KBM-7 (cell line): ENCODE results near the gene ALDH1A3.

Source experiments
- DNase-seq: peaks from one replicate; pipeline ENCODE4 v3.0.0-alpha.2; 2015
- in situ Hi-C: fragments of 300-500 bp; cut with MboI; formaldehyde crosslinking; loops from 2 replicates; pipeline ENCODE4 v1.14.3; 2020; ENCODE audit warnings: low sequenced_read_pairs, low pct_unique_long_range_greater_than_20kb, mixed read lengths

ALDH1A3 gene

DNA sequence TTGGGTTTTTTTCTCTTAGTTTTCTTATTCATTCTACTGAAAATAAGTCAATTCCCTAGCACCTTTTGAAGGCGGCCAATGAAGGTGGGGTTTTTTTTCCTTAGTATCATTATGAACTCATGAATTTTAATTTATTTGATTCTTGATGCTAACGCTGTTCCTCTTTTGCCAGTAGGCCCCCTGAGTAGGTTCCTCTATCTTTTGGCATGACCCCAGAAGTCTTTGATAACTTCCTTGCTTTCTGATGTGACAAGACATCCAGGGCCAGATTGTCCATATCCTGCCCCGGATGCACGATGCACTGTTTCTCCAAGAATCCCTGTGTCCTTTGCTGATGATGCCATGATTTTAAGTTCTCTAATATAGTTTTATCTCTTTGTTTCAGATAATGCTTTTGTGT, 60.2 kb downstream of the ALDH1A3 start:
- in situ Hi-C loops, result no loop called here
- DNase-seq, result peak; percentile 77

DNA sequence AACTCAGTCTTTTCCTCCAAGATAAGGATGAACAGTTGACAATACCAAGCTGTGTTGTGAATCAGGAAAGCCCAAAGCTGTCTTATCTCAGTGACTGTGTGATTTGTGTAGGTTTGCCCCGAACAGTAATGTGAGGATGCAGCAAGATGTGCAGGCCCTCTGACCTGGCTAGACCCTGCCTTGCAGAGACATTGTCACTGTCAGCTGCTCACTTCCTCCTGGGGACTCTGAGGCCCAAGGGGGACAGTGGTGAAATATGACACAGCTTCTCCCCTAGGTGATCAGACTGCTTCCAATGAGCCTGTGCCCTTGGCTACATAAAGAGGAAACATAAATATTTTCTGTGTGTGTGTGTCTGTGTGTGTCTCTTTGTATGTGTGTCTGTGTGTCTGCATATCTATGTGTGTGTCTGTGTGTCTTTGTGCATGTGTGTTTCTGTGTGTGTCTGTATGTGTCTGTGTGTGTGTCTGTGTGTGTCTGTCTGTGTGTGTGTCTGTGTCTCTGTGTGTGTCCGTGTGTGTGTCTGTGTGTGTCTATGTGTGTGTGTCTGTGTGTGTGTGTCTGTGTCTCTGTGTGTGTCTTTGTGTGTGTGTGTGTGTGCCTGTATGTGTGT, 61.2 kb downstream of the ALDH1A3 start:
- DNase-seq, result peak; percentile 83
- in situ Hi-C loops, result no loop called here

DNA sequence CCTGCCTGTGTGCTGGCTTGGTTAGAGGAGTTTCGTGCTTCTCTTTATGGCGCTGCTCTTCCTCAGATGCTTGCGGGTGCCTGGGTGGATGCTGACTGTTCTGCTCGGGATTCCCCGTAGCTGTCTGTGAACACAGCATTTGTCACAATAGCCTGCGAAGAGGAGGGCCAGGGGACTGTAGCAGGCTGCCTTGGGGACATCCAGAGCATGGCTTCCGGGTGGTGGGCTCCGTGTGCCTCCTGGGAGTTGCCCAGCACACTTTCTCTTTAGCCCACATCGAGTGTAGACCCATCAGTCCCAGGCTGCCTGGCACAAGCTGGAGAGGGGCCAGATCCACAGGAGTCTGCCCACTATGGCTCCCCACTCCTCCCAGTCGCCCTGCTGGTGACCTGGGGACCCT, 61.9 kb downstream of the ALDH1A3 start:
- no peak for DNase-seq
- in situ Hi-C loops, result no loop called here

DNA sequence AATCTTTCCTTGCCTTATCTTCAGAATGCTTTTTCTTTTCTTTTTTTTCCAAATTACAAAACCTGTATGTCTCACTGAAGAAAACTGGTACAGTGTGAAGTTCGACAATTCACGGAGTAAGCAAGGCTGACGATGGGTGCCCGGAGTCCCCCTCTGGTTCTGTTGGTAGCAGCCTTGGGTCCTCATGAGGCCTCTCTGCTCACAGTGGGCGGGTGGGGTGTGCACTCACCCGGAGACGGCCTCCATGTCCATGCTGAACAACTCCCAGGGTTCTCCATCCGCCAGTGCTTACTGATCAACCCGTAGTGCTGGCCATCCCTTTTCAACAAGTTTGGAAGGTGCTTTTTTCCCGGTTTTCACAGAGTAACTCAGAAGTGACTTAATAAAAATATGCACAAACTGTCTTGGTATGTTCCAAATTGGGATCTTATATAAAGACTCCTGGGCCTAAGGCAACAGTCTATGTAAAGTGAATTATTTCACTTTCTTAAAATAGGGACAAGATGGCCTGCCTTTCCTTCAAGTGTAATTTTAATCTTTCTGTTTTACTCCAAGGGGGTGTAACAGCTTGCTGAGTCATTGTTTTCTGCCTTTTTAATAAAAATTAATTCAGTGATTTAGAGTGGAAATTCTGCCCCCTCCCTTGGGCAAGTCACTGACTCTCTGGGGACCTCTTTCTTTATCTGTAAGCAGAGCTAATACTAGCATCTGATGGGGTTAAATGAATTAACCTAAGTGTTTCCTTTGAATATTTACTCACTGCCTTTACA, 63.2 kb downstream of the ALDH1A3 start:
- DNase-seq, result no peak
- in situ Hi-C loops, result no loop called here

DNA sequence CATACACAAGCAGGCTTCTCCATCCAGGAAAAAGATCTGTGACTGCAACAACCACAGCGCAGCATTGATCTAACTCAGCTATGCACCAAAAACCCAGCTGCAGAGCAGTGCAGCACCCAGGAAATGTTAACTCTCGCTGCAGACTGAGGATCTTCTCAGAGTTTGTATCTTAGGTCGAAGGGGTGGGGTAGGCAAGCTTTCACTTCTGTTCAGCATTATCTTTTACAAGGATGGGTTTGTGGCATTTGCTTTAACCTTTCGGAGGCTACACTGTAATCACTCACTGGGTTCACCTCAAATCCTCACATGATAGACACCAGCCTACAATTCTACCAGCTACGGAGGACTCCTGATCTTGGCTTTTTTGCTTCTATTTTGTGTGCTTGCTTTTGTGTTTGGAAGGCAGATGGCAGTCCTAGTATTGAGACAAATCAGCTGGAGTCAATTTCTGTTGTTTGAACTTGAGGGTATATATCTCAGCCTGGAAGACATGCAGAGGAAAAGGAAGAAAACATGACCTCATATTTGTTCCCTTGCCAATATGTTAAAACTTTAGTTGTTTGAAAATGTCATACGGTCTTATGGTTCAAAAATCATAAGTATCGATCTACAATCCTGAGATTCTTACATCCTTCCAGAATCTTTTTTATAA, 64.7 kb downstream of the ALDH1A3 start:
- in situ Hi-C loops, result no loop called here
- no peak for DNase-seq

DNA sequence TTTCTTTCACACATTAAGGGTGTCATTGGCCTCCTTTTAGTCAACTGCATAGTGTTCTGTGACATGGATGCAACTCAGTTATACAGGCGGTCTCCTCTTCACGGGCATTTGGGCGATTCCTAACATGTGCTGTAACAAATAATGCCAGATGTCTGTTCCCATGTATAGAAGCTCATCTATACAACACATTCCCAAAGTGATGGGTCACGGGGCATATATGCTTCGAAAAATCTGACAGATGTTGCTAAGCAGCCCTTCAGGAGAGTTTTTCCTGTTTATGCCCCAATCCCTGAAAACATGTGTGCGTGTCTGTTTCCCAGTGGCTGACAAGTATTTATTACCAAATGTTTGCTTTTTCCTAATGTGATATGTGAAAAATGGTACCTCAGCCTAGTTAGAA, 65.4 kb downstream of the ALDH1A3 start:
- no peak for DNase-seq
- in situ Hi-C loops, result no loop called here

DNA sequence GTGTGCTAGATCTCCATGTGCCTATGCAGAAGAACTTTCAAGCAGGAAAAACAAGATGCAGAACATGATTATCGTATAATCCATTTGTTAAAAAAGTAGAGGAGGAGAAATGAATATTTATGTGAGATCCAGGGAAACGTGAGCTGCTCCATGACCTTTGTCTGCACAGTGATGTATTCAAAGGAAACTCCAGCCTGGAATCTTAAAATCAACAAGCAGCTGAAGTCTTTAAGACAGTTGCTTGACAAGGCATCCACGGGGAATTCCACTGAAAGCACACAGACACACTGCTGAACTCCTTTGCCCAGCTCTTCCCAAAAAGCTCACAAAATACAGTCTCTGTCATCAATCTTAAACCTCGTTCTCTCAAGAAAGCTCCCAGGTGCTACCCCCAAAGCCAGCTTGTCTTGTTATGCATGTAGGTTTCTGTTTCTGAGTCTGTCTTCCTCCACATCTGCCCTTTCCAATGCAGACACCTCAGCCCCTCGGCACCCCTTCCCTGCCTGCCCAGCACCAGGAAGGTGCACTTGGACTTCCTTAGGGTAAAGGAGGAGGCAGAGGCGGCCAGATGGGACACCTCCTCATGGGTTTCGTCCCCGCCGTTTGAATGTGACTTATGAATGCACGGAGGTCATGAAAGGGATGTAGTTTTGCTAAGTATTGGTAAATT, 68.3 kb downstream of the ALDH1A3 start:
- in situ Hi-C loops, result no loop called here

DNA sequence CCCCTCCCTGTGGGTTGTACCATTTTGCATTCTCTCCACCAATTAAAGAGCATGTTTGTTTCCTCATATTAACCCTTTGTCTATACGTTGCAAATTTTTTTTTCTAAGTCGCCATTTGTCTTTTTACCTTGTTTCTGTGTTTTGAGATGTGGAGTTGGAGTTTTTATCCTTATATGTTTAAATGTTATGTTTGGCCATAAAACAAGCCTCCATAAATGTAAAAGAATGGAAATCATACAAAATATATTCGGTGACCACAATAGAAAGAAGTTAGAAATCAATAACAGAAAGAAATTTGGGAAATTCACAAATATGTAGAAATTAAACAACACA, 68.8 kb downstream of the ALDH1A3 start:
- in situ Hi-C loops, result no loop called here
- no peak for DNase-seq

More for the DNA sequence above, 68.3 kb downstream of the ALDH1A3 start:
- no peak for DNase-seq

DNA sequence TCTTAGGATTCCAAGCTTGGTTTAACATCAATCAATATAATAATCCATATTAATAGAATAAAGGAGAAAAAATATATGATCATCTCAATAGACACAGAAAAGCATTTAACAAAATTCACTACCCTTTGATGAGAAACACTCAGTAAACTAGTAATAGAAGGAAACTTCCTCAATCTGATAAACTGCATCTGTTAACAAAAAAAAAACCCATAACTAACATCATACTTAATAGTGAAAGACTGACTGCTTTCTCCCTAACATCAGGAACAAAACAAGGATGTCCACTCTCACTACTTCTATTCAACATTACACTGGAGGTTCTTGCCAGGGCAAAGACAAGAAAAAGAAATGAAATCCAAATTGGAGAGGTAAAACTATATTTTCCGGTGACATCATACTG, 70.1 kb downstream of the ALDH1A3 start:
- in situ Hi-C loops, result no loop called here
- no peak for DNase-seq

DNA sequence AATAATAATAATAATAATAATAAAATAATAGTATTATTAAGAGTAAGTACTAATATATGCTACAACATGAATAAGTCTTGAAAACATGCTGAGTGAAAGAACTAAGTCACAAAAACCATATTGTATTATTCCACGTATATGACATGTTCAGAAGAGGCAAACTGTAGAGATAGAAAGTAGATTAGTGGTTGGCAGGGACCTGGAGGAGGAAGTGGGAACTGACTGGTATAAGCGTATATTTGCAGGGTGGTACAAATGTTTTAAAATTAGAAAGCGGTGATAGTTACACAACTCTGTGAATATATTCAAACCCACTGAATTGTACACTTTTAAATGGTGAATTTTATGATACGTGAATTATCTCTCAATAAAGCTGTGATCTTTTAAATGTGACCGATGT, 72.3 kb downstream of the ALDH1A3 start:
- DNase-seq, result no peak
- in situ Hi-C loops, result no loop called here

DNA sequence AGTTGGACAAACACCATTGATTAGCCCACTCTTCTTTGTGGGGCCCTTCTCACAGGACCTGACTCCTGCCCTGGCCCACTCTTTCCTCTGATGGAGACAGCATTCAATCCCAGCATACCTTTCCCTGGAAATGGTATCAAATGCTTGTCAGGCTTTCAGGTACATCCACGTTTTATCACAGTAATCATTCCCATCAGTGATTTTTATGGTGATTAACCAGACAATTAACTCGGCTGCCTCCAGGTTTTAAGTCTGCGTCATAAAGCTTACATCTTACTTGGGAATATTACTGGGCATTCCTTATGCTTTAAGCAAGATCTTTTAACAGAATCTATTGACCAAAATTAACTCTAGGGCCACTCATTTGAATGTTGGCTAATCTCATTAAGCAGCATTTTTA, 72.9 kb downstream of the ALDH1A3 start:
- in situ Hi-C loops, result no loop called here
- no peak for DNase-seq

DNA sequence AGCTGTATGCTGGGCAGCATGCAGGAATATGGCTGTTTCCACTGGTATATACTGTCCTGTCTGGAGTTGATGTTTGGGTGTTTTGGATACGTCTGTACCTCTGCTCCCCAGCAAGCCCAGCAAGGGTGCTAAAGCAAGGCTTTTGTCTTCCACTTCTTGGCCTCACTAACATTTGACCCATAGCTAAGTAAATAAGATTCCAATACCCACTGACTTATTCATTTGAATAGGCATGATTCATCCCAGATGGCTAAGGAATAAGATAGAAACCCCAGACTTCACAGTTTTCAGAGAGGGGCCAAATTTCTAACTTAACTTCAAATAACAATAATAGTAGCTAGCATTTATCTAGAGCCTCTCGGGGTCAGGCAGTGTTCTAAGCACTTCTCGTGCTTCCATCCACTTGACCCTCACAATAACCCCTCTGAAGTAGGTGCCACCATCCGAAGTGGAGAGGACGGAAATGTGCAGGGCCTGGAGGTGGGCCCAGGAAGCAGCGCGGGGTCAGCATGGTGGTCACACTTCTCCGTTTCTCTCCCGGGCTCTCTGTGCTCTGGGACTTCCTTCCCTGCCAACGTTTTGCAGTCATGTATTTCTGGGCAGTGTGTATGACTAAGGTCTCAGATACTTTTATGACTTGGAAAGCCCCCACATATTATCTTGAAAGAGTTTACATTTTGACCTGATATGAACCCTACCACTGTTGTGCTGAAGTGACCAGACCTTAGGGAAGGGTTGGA, 78.9 kb downstream of the ALDH1A3 start:
- no peak for DNase-seq

DNA sequence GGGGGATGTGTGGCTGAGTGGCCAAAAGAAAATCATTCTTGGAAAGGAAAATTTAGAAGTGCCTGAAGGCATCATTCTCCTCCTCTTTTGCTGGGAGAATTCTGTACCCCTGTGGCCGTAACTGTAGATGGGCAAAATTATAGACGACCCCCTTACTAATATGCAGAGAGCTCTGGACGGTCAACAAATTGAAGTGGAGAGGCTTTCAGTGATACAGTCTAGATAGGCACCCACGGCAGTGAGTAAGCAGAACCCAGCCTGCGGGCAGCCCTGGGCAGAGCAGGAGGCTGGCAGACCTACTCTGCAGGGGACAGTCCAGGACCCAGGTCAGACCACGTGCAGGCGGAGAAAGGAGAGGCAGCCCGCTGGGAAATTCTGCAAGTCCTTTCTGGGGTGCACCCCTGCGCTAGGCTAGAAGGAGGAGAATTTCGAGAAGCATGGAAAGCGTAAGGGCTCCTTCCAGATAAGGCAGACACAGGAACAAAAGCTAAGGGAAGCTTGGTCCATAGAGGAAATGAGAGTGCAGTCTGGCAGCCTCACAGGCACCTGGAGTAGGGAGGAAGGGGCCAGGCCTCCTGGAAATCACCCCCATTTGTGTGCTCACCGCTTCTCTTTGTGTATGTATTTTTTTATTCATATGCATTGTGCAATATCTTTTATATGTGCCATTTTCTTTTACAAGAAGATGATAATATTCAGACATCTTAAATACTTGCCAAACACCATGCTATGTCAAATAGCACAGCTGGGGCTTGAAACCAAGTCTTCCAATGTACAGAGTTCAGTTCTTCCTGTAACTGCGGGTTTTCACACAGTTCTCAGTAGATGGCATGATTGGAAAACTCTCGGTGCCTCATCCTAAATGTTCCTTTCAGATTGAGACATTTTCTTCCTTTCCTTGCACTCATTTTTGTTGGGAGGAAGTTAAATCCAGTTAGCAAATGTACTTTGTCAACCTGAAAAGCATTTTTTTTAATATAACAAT, 79.7 kb downstream of the ALDH1A3 start:
- no peak for DNase-seq
- in situ Hi-C loops, result no loop called here

More for the DNA sequence above, 78.9 kb downstream of the ALDH1A3 start:
- in situ Hi-C loops, result no loop called here
